ENCODE measurements around the gene VENTX. TPM values are rescaled to one million over a fixed set of nuclear protein-coding genes. Genes with fewer than 3 reads are reported as not detected.

The VENTX gene
- total RNA-seq, 4 donors from 2014 or later: 0.13 to 0.95 (median 0.82) TPM; not detected in 1

DNA sequence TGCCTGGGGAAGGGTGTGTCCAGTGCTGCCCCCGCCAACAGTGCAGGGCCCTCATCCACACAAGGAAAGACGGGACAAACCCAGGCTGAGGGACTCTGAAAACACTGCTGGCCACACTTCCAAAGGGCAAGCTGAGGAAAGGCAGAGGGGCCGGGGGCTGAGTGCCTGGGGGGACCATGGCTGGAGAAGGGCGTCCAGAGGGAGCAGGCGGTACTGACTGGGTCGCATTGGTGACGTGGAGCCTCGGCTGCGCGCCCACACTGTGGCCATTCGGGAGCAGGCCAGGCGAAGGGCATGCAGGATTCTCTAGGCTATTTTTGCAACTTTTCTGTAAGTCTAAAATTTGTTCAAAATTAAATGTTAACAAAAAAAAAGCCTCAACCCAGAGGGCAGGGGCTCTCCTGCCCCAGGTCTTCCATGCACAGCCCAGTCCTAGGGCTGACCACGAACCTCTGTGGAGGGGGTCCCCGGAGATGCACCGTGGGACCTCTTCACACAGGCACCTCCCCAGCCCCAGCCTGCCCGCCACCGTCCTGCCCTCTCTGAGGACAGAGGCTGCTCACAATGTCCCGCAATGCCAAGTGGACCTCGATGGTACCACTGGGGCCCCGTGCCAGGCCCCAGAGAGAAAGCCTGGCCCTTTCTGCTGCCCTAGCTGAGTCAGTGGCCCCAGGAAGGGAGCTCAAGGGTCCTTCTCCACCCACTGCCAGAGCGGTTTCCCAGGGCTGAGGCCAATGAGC, 28.6 kb downstream of the VENTX start:
- WGBS, 2 donors: 90 to 93% methylated on average over 6 to 10 of the region's 21 CpGs

DNA sequence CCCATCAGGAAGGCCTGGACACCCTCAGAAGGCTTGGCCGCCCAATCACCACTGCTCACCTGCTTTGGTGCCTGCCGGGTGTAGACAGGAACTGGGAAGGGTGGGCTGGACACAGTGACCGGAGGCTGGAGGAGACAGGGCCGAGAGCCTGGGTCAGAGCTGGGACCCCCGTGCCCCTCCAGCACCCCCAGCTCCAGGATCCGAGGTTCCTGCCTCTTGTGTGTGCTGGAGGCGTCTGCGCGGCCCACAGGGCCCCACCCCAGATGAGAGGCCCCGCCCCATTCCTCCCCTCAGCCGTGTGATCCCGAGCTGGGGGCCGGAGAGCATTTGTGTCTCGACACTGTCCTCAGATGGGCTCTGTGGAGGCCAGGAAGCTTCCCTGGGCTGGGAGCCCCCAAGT, 29.6 kb downstream of the VENTX start:
- Histone ChIP-seq H3K27me3 (no peaks in the 10 kb centered on the region), H3K4me1 (peaks cover 6 to 26% (median 10%) of the 10 kb centered on the region in 3 donors), H3K36me3 (peaks cover 0 to 6% (median 0%) of the 10 kb centered on the region in 3 donors), H3K27ac (no peak overlapping the region), H3K9me3 (no peaks in the 10 kb centered on the region), H3K4me3 (no peak overlapping the region)
- DNase-seq: no peak
- TF ChIP-seq, protein P1, sequence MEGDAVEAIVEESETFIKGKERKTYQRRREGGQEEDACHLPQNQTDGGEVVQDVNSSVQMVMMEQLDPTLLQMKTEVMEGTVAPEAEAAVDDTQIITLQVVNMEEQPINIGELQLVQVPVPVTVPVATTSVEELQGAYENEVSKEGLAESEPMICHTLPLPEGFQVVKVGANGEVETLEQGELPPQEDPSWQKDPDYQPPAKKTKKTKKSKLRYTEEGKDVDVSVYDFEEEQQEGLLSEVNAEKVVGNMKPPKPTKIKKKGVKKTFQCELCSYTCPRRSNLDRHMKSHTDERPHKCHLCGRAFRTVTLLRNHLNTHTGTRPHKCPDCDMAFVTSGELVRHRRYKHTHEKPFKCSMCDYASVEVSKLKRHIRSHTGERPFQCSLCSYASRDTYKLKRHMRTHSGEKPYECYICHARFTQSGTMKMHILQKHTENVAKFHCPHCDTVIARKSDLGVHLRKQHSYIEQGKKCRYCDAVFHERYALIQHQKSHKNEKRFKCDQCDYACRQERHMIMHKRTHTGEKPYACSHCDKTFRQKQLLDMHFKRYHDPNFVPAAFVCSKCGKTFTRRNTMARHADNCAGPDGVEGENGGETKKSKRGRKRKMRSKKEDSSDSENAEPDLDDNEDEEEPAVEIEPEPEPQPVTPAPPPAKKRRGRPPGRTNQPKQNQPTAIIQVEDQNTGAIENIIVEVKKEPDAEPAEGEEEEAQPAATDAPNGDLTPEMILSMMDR (IDR thresholded peaks at IDR 0.05): no peak
- no peak for TF ChIP-seq POLR2A (IDR thresholded peaks at IDR 0.05)
- 74% methylated on average over 6 of the region's 14 CpGs; no CpG with 5 or more reads in 1 of the 2 donors for WGBS, 2 donors
- intact Hi-C loops (cut with DNase I): no loop called here

More for the DNA sequence above, 28.6 kb downstream of the VENTX start:
- no peak for DNase-seq
- H3K27me3 ChIP-seq: no peaks in the 10 kb centered on the region
- intact Hi-C loops (cut with DNase I): no loop called here
- H3K27ac ChIP-seq: no peak overlapping the region
- H3K9me3 ChIP-seq: no peaks in the 10 kb centered on the region
- TF ChIP-seq POLR2A (IDR thresholded peaks at IDR 0.05): no peak
- TF ChIP-seq, protein P1 (IDR thresholded peaks at IDR 0.05): no peak
- H3K36me3 ChIP-seq: peaks cover 0 to 6% (median 0%) of the 10 kb centered on the region in 3 donors
- peaks cover 10 to 34% (median 13%) of the 10 kb centered on the region in 3 donors for H3K4me1 ChIP-seq
- H3K4me3 ChIP-seq: no peak overlapping the region

DNA sequence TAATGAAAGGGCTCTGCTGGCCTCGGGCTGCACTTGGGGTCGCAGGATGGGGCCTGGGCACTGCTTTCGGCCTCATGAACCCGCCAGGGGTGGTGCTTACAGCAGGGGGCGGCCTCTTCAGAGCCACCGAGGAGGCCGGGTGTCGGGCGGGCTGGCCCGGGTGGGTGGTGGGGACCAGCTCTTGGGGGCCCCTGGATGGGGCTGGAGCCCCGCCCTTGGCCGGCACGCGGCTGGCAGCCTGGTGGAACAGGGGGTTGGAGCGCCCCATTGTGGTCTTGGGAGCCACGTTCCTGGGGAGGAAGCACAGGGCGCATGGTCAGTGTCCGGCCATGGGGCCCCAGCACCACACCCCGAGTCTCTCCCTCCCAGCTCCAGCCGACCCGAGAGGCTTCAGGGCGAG, 30.2 kb downstream of the VENTX start:
- Histone ChIP-seq H3K9me3 (no peaks in the 10 kb centered on the region), H3K27me3 (no peaks in the 10 kb centered on the region), H3K36me3 (peaks cover 0 to 6% (median 0%) of the 10 kb centered on the region in 3 donors), H3K27ac (no peak overlapping the region), H3K4me3 (no peak overlapping the region), H3K4me1 (peaks cover 1 to 21% (median 5%) of the 10 kb centered on the region in 3 donors)
- no peak for DNase-seq
- intact Hi-C loops (cut with DNase I): no loop called here
- 90% methylated on average over 2 of the region's 22 CpGs; no CpG with 5 or more reads in 1 of the 2 donors for WGBS, 2 donors
- TF ChIP-seq, protein P1 (IDR thresholded peaks at IDR 0.05): no peak
- TF ChIP-seq POLR2A (IDR thresholded peaks at IDR 0.05): no peak

DNA sequence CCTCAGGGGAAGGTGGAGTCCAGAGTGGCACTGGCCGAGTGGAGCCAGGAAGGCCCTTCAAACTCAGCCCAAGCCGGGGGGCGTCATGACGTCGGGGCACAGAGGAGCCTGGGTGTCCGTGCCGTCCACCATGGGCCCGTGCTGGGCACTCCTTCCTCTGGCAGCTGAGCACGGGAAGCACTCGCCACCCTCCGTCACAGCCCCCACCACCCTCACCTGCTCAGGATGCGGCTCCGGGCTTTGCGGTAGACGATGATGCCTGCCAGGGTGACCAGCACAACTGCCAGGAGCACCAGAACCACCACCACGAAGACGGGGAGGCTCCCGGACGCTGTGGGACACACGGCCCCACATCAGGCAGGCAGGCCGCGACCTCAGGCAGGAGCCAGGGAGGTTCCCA, 30.9 kb downstream of the VENTX start:
- peaks cover 0 to 14% (median 3%) of the 10 kb centered on the region in 3 donors for H3K4me1 ChIP-seq
- 80% methylated on average over 2 of the region's 22 CpGs; no CpG with 5 or more reads in 1 of the 2 donors for WGBS, 2 donors
- H3K4me3 ChIP-seq: no peak overlapping the region
- no peak for DNase-seq
- H3K36me3 ChIP-seq: peaks cover 0 to 6% (median 0%) of the 10 kb centered on the region in 3 donors
- no peaks in the 10 kb centered on the region for H3K9me3 ChIP-seq
- no peak overlapping the region for H3K27ac ChIP-seq
- intact Hi-C loops (cut with DNase I): no loop called here
- TF ChIP-seq, protein P1 (IDR thresholded peaks at IDR 0.05): no peak
- TF ChIP-seq POLR2A (IDR thresholded peaks at IDR 0.05): no peak
- no peaks in the 10 kb centered on the region for H3K27me3 ChIP-seq

DNA sequence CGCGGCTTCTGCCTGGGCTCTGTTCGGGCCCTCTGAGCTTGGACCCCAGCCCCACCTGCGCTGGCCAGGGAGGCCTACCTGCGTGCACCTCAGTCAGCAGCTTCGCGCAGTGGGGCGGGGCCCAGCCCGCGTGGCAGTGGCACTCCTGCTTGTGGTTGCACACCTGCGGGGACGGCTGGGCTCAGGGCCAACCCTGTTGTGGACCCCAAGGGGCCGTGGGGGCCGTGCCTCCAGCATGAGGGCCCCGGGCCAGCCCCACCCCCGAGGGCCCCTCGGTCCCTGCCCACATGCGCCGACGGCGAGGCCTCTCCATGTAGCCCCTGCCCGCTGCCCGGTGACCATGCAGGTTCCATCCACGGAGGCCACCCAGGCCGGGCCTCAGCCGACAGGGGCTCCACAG, 31.7 kb downstream of the VENTX start:
- DNase-seq: no peak
- peaks cover 0 to 17% (median 0%) of the 10 kb centered on the region in 3 donors for H3K4me1 ChIP-seq
- H3K9me3 ChIP-seq: no peaks in the 10 kb centered on the region
- TF ChIP-seq POLR2A (IDR thresholded peaks at IDR 0.05): no peak
- TF ChIP-seq, protein P1 (IDR thresholded peaks at IDR 0.05): no peak
- intact Hi-C loops (cut with DNase I): no loop called here
- peaks cover 0 to 7% (median under 1%) of the 10 kb centered on the region in 4 donors for H3K27me3 ChIP-seq
- WGBS, 2 donors: no CpG with 5 or more reads among the region's 26 CpGs
- peaks cover 0 to 6% (median 0%) of the 10 kb centered on the region in 3 donors for H3K36me3 ChIP-seq
- no peak overlapping the region for H3K27ac ChIP-seq
- H3K4me3 ChIP-seq: no peak overlapping the region
